CD14-positive monocyte (primary cell): Measurements from ENCODE around the gene ERFL. TPM values are rescaled to one million over a fixed set of nuclear protein-coding genes. Genes with fewer than 3 reads are reported as not detected.

Experiments
- DNase-seq, 3 donors: peaks; one replicate each; pipeline ENCODE4 v3.0.0-alpha.2; 2011 to 2022
- H2AFZ ChIP-seq: 2 replicates; pipeline ENCODE4 v1.6.0; 2012; ENCODE audit warnings: mild to moderate bottlenecking, low read depth, low read length, inconsistent platforms; ENCODE audit not compliant: insufficient read depth, poor library complexity, severe bottlenecking
- H3K27ac ChIP-seq, 2 donors: 1 replicate in 1 of 2; 2 replicates in 1 of 2; pipeline ENCODE4 v1.5.1; 2012 to 2013; ENCODE audit warnings: low read length in 2 of 2, control low read depth in 1 of 2, inconsistent platforms in 1 of 2, low read depth in 1 of 2, mild to moderate bottlenecking in 1 of 2
- H3K27me3 ChIP-seq, 2 donors: one replicate each; pipeline versions ENCODE4 v1.6.0 to v1.6.1; 2011 to 2013; ENCODE audit warnings: low read length in 2 of 2; ENCODE audit not compliant: control insufficient read depth in 2 of 2, insufficient read depth in 2 of 2
- H3K36me3 ChIP-seq, 2 donors: replicated peaks in 1 of 2; 1 replicate in 1 of 2; 2 replicates in 1 of 2; pipeline versions ENCODE4 v1.5.1 to v1.6.1; 2012 to 2013; ENCODE audit warnings: low read length in 2 of 2, control low read depth in 1 of 2, inconsistent platforms in 1 of 2, mild to moderate bottlenecking in 1 of 2; ENCODE audit not compliant: insufficient read depth in 2 of 2, control insufficient read depth in 1 of 2
- H3K4me1 ChIP-seq, 2 donors: 1 replicate in 1 of 2; 2 replicates in 1 of 2; pipeline versions ENCODE4 v1.5.1 to v1.6.1; 2012 to 2013; ENCODE audit warnings: low read length in 2 of 2, control low read depth in 1 of 2, inconsistent platforms in 1 of 2, mild to moderate bottlenecking in 1 of 2, moderate library complexity in 1 of 2; ENCODE audit not compliant: insufficient read depth in 2 of 2, control insufficient read depth in 1 of 2
- H3K4me2 ChIP-seq: replicated peaks from 2 replicates; pipeline ENCODE3; 2012; ENCODE audit warnings: low read length, moderate library complexity, mild to moderate bottlenecking; ENCODE audit not compliant: poor library complexity, severe bottlenecking; ENCODE audit errors: extremely low read depth
- H3K4me3 ChIP-seq, 3 experiments: fragments of 200-600 bp in 1 of 3; sonication (generic) in 1 of 3; replicated peaks in 1 of 3; 1 replicate in 2 of 3; 2 replicates in 1 of 3; pipeline ENCODE4 v1.5.1; 2011 to 2013; ENCODE audit warnings: low read length in 3 of 3, mild to moderate bottlenecking in 3 of 3, control low read depth in 2 of 3, low read depth in 2 of 3, inconsistent platforms in 1 of 3, moderate library complexity in 1 of 3
- H3K79me2 ChIP-seq: 2 replicates; pipeline ENCODE4 v1.6.0; 2012; ENCODE audit warnings: mild to moderate bottlenecking, control low read depth, inconsistent platforms, low read length, moderate library complexity; ENCODE audit not compliant: insufficient read depth
- H3K9ac ChIP-seq: 2 replicates; pipeline ENCODE4 v1.6.0; 2017; ENCODE audit warnings: low read length, mild to moderate bottlenecking; ENCODE audit not compliant: insufficient read depth, poor library complexity, severe bottlenecking
- H3K9me3 ChIP-seq, 2 donors: replicated peaks in 1 of 2; 1 replicate in 1 of 2; 2 replicates in 1 of 2; pipeline versions ENCODE4 v1.5.1 to v1.6.1; 2012 to 2013; ENCODE audit warnings: low read length in 2 of 2, control low read depth in 1 of 2; ENCODE audit not compliant: control insufficient read depth in 1 of 2, insufficient read depth in 1 of 2
- H4K20me1 ChIP-seq: 2 replicates; pipeline ENCODE4 v1.6.0; 2012; ENCODE audit warnings: mild to moderate bottlenecking, low read length, control low read depth, moderate library complexity; ENCODE audit not compliant: insufficient read depth
- H3K27ac Mint-ChIP-seq, 7 donors: one replicate each; pipeline ENCODE4 v1.8.0; 2020; ENCODE audit warnings: mild to moderate bottlenecking in 7 of 7, mixed read lengths in 7 of 7, moderate library complexity in 6 of 7, inconsistent platforms in 2 of 7
- H3K27me3 Mint-ChIP-seq, 3 donors: one replicate each; pipeline ENCODE4 v1.8.0; 2021 to 2022; ENCODE audit warnings: low read depth in 3 of 3, mild to moderate bottlenecking in 3 of 3, mixed read lengths in 3 of 3, moderate library complexity in 3 of 3, inconsistent platforms in 1 of 3
- H3K36me3 Mint-ChIP-seq, 2 donors: one replicate each; pipeline ENCODE4 v1.8.0; 2020; ENCODE audit warnings: mixed read lengths in 2 of 2, inconsistent platforms in 1 of 2, mild to moderate bottlenecking in 1 of 2
- H3K4me1 Mint-ChIP-seq: one replicate; pipeline ENCODE4 v1.8.0; 2020; ENCODE audit warnings: mild to moderate bottlenecking, mixed read lengths
- H3K4me3 Mint-ChIP-seq, 2 donors: one replicate each; pipeline ENCODE4 v1.8.0; 2020; ENCODE audit warnings: mild to moderate bottlenecking in 2 of 2, mixed read lengths in 2 of 2, moderate library complexity in 1 of 2
- H3K9me3 Mint-ChIP-seq, 7 donors: one replicate each; pipeline ENCODE4 v1.8.0; 2020 to 2022; ENCODE audit warnings: mixed read lengths in 7 of 7, mild to moderate bottlenecking in 6 of 7, moderate library complexity in 6 of 7, inconsistent platforms in 2 of 7
- CTCF ChIP-seq: fragments of 200-600 bp; IDR thresholded peaks from one replicate; pipeline ENCODE4 v1.8.0; 2022; ENCODE audit warnings: antibody characterized with exemption, mild to moderate bottlenecking
- WGBS: methylation state at CpG from one replicate; pipeline ENCODE4 v1.1.5; 2013; ENCODE audit warnings: missing lambda C conversion rate; ENCODE audit not compliant: insufficient coverage; 5-methylcytosine and 5-hydroxymethylcytosine counted together
- intact Hi-C, 2 donors: fragments of 100-400 bp; cut with micrococcal nuclease; formaldehyde crosslinking; loops; one replicate each; pipeline versions ENCODE4 v1.15.0 to v1.15.1; 2023
- polyA plus RNA-seq, 3 donors: library from polyadenylated mRNA; depleted of rRNA in 1 of 3; unstranded in 2 of 3; stranded (reverse) in 1 of 3; fragments of 300-500 nt in 2 of 3; fragments of >200 nt in 1 of 3; fragmentation: Illumina TruSeq in 2 of 3; gene quantifications; 1 replicate in 2 of 3; 2 replicates in 1 of 3; pipeline ENCODE4 v1.2.3, GENCODE V29; 2012 to 2021

The ERFL gene
- polyA plus RNA-seq, 3 donors, result not detected

GRCh38 chr19:41926028-41926762 is 2.1 kb downstream of the ERFL start:
- no peak overlapping the region for H3K4me3 Mint-ChIP-seq
- DNase-seq, result no peak
- intact Hi-C loops, result no loop called here
- peaks cover 60 to 93% of the 10 kb centered on the region in 2 donors for H3K27me3 ChIP-seq
- no peak overlapping the region for H3K27ac ChIP-seq
- no peaks in the 10 kb centered on the region for H4K20me1 ChIP-seq
- H3K27me3 Mint-ChIP-seq, result peaks cover 0 to 52% (median 45%) of the 10 kb centered on the region in 3 donors
- TF ChIP-seq CTCF, result no peak
- H3K9me3 ChIP-seq, result peaks cover 0 to 23% of the 10 kb centered on the region in 2 donors
- no peak overlapping the region for H3K4me2 ChIP-seq
- WGBS, result 44% methylated on average over 22 of the region's 27 CpGs
- H3K4me3 ChIP-seq, result no peak overlapping the region
- no peaks in the 10 kb centered on the region for H3K79me2 ChIP-seq
- no peak overlapping the region for H3K27ac Mint-ChIP-seq
- peaks cover 18% of the 10 kb centered on the region for H3K4me1 Mint-ChIP-seq
- H3K4me1 ChIP-seq, result peaks cover 4 to 15% of the 10 kb centered on the region in 2 donors
- no peak overlapping the region for H3K9ac ChIP-seq
- peaks cover 0 to 26% (median 4%) of the 10 kb centered on the region in 7 donors for H3K9me3 Mint-ChIP-seq
- H3K36me3 ChIP-seq, result no peaks in the 10 kb centered on the region
- H2AFZ ChIP-seq, result no peak overlapping the region
- peaks cover 0 to 19% of the 10 kb centered on the region in 2 donors for H3K36me3 Mint-ChIP-seq

- Mint-ChIP-seq H3K4me3 (no peak overlapping the region), H3K27me3 (peaks cover 0 to 49% (median 38%) of the 10 kb centered on the region in 3 donors), H3K27ac (no peak overlapping the region), H3K36me3 (peaks cover 0 to 19% of the 10 kb centered on the region in 2 donors), H3K4me1 (peaks cover 19% of the 10 kb centered on the region), H3K9me3 (peaks cover 0 to 21% (median 5%) of the 10 kb centered on the region in 7 donors)
- peaks cover 54 to 92% of the 10 kb centered on the region in 2 donors for H3K27me3 ChIP-seq
- no peak overlapping the region for H3K4me3 ChIP-seq
- H4K20me1 ChIP-seq, result no peaks in the 10 kb centered on the region
- no peak overlapping the region for H3K9ac ChIP-seq
- no peak overlapping the region for H2AFZ ChIP-seq
- DNase-seq, result no peak
- H3K4me1 ChIP-seq, result peaks cover 4 to 15% of the 10 kb centered on the region in 2 donors
- no peak overlapping the region for H3K27ac ChIP-seq
- intact Hi-C loops, result no loop called here
- no peaks in the 10 kb centered on the region for H3K79me2 ChIP-seq
- H3K9me3 ChIP-seq, result peaks cover 0 to 15% of the 10 kb centered on the region in 2 donors
- no peaks in the 10 kb centered on the region for H3K36me3 ChIP-seq
- no peak overlapping the region for H3K4me2 ChIP-seq
- 69% methylated on average over 7 of the region's 7 CpGs for WGBS
- no peak for TF ChIP-seq CTCF
Observed at GRCh38 chr19:41925208-41926003, 2.8 kb downstream of the ERFL start.
